GM12878 (cell line): ENCODE data around the gene NARF. TPM values are rescaled to one million over a fixed set of nuclear protein-coding genes. Genes with fewer than 3 reads are reported as not detected.

Experiments
- CREM ChIP-seq: IDR thresholded peaks from 2 replicates; pipeline ENCODE4 v1.6.1; 2014; ENCODE audit warnings: antibody characterized with exemption, low read depth
- DPF2 ChIP-seq: fragments of 450-650 bp; IDR thresholded peaks from 2 replicates; pipeline ENCODE4 v1.6.1; 2017; ENCODE audit warnings: mild to moderate bottlenecking
- HCFC1 ChIP-seq: fragments of 150-350 bp; IDR thresholded peaks from 2 replicates; pipeline ENCODE4 v1.6.1; 2014; ENCODE audit warnings: low read length
- KLF5 ChIP-seq: fragments of 450-650 bp; IDR thresholded peaks from 2 replicates; pipeline ENCODE4 v1.6.1; 2014; ENCODE audit warnings: mild to moderate bottlenecking; ENCODE audit not compliant: partially characterized antibody
- MXI1 ChIP-seq: fragments of 150-350 bp; IDR thresholded peaks from 2 replicates; pipeline ENCODE4 v1.6.1; 2011; ENCODE audit warnings: low read depth, mild to moderate bottlenecking, inconsistent platforms, low read length, improper control_type of control experiment
- NKRF ChIP-seq: fragments of 450-650 bp; conservative IDR thresholded peaks from 2 replicates; pipeline ENCODE4 v1.6.1; 2017; ENCODE audit warnings: mild to moderate bottlenecking, moderate library complexity
- NRF1 ChIP-seq: conservative IDR thresholded peaks from 2 replicates; pipeline ENCODE4 v1.6.1; 2011; ENCODE audit warnings: mild to moderate bottlenecking, low read depth, low read length, improper control_type of control experiment
- REST ChIP-seq: IDR thresholded peaks from 2 replicates; pipeline ENCODE4 v1.6.1; 2012; ENCODE audit warnings: mild to moderate bottlenecking, low read depth, low read length
- SMAD5 ChIP-seq: IDR thresholded peaks from 2 replicates; pipeline ENCODE4 v1.6.1; 2016; ENCODE audit warnings: antibody characterized with exemption, low read depth
- SMARCA5 ChIP-seq: fragments of 450-650 bp; IDR thresholded peaks from 2 replicates; pipeline ENCODE4 v1.6.1; 2017; ENCODE audit warnings: mild to moderate bottlenecking
- ZBTB33 ChIP-seq: fragments of 450-650 bp; IDR thresholded peaks from 2 replicates; pipeline ENCODE4 v1.6.1; 2017; ENCODE audit warnings: mild to moderate bottlenecking
- polyA plus RNA-seq, 11 experiments: library from polyadenylated mRNA; depleted of rRNA in 4 of 11; unstranded in 6 of 11; stranded (reverse) in 5 of 11; fragments of >200 nt; fragmentation: Nextera tagmentation in 4 of 11; fragmentation: Illumina TruSeq in 1 of 11; extraction: Ambion mirVana in 4 of 11; extraction: Trizol in 1 of 11; gene quantifications; 1 replicate in 1 of 11; 2 replicates in 10 of 11; pipeline versions ENCODE4 v1.2.1 to v1.2.3, GENCODE V29; 2011 to 2016; ENCODE audit warnings: inconsistent platforms in 2 of 11, missing spikeins in 2 of 11, low read depth in 1 of 11
- total RNA-seq, 4 experiments: library from RNA; depleted of rRNA in 3 of 4; stranded (reverse); fragments of >200 nt in 3 of 4; fragmentation: Illumina TruSeq in 1 of 4; extraction: Trizol in 1 of 4; gene quantifications; 2 replicates each; pipeline versions ENCODE4 v1.2.1 to v1.2.3, GENCODE V29; 2013 to 2021
- TF ChIP-seq, protein P1 (sequence below): fragments of 450-650 bp; formaldehyde crosslinking; IDR thresholded peaks from 2 replicates; pipeline ENCODE4 v1.5.0; 2022; ENCODE audit warnings: mild to moderate bottlenecking, missing genetic modification characterization
- TF ChIP-seq, protein P2 (sequence below): fragments of 150-350 bp; IDR thresholded peaks from 2 replicates; pipeline ENCODE4 v1.6.1; 2014; ENCODE audit warnings: mild to moderate bottlenecking, low read depth, low read length
- TF ChIP-seq, protein P3 (sequence below): IDR thresholded peaks from 2 replicates; pipeline ENCODE4 v1.6.1; 2012; ENCODE audit warnings: low read depth, low read length, improper control_type of control experiment

Gene NARF
- total and polyA plus RNA-seq, 10 of the 15 experiments (the other 5 are each of a cell fraction or from before 2014, with no cell fraction given) = 16.7 to 126 (median 47.5) TPM

- TF ChIP-seq, protein P1, sequence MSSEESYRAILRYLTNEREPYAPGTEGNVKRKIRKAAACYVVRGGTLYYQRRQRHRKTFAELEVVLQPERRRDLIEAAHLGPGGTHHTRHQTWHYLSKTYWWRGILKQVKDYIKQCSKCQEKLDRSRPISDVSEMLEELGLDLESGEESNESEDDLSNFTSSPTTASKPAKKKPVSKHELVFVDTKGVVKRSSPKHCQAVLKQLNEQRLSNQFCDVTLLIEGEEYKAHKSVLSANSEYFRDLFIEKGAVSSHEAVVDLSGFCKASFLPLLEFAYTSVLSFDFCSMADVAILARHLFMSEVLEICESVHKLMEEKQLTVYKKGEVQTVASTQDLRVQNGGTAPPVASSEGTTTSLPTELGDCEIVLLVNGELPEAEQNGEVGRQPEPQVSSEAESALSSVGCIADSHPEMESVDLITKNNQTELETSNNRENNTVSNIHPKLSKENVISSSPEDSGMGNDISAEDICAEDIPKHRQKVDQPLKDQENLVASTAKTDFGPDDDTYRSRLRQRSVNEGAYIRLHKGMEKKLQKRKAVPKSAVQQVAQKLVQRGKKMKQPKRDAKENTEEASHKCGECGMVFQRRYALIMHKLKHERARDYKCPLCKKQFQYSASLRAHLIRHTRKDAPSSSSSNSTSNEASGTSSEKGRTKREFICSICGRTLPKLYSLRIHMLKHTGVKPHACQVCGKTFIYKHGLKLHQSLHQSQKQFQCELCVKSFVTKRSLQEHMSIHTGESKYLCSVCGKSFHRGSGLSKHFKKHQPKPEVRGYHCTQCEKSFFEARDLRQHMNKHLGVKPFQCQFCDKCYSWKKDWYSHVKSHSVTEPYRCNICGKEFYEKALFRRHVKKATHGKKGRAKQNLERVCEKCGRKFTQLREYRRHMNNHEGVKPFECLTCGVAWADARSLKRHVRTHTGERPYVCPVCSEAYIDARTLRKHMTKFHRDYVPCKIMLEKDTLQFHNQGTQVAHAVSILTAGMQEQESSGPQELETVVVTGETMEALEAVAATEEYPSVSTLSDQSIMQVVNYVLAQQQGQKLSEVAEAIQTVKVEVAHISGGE (CRISPR knock-in tag) = no peak
- TF ChIP-seq, protein P2, sequence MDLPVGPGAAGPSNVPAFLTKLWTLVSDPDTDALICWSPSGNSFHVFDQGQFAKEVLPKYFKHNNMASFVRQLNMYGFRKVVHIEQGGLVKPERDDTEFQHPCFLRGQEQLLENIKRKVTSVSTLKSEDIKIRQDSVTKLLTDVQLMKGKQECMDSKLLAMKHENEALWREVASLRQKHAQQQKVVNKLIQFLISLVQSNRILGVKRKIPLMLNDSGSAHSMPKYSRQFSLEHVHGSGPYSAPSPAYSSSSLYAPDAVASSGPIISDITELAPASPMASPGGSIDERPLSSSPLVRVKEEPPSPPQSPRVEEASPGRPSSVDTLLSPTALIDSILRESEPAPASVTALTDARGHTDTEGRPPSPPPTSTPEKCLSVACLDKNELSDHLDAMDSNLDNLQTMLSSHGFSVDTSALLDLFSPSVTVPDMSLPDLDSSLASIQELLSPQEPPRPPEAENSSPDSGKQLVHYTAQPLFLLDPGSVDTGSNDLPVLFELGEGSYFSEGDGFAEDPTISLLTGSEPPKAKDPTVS = no peak
- TF ChIP-seq REST (no peak), CREM (peak; percentile 48; the same call in 1 of the 2 replicates), KLF5 (peak; percentile 43), DPF2 (peak; percentile 94), ZBTB33 (no peak), MXI1 (peak; percentile 75), SMARCA5 (peak; percentile 90), NRF1 (peak; percentile 18; the same call in 1 of the 2 replicates), HCFC1 (peak; percentile 84), NKRF (peak; percentile 95), SMAD5 (no peak)
- TF ChIP-seq, protein P3, sequence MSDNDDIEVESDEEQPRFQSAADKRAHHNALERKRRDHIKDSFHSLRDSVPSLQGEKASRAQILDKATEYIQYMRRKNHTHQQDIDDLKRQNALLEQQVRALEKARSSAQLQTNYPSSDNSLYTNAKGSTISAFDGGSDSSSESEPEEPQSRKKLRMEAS = peak; percentile 89
Observed at GRCh38 chr17:82418001-82418986, 40.2 kb upstream of the NARF start, which contains the start of the genes HEXD and OGFOD3 (continued).
